GM23248 (cell line): Measurements from ENCODE around the gene UNC119B.

Source experiments
- EZH2 ChIP-seq: fragments of 200-600 bp; sonication (generic); IDR thresholded peaks from 2 replicates; pipeline ENCODE4 v1.6.1; 2018; ENCODE audit warnings: antibody characterized with exemption, mild to moderate bottlenecking; ENCODE audit not compliant: insufficient read depth, poor library complexity, severe bottlenecking
- EZH2phosphoT487 ChIP-seq: fragments of 200-600 bp; sonication (generic); IDR thresholded peaks from 2 replicates; pipeline ENCODE4 v1.6.1; 2018; ENCODE audit warnings: antibody characterized with exemption, moderate library complexity, mild to moderate bottlenecking, low read depth; ENCODE audit not compliant: insufficient read depth

- no peak for TF ChIP-seq EZH2
- no peak for TF ChIP-seq EZH2phosphoT487
Observed at GRCh38 chr12:120692524-120693033, 17.7 kb upstream of the UNC119B start.
